ENCODE results near the gene ADAMTS4.

ADAMTS4 gene

GRCh38 chr1:161218301-161219077 lies 19.6 kb upstream of the ADAMTS4 start:
- no peak for DNase-seq

GRCh38 chr1:161217831-161218230 lies 19.0 kb upstream of the ADAMTS4 start:
- DNase-seq: no peak

GRCh38 chr1:161216945-161217712 lies 18.3 kb upstream of the ADAMTS4 start:
- no peak for DNase-seq

- no peak for DNase-seq
These were observed 16.2 kb upstream of the ADAMTS4 start, which contains the start of gene FCER1G for GRCh38 chr1:161215076-161215475. TSS of gene FCER1G (plus strand) at chr1:161215295. CDS start at chr1:161215322, 27 bp downstream.

DNA sequence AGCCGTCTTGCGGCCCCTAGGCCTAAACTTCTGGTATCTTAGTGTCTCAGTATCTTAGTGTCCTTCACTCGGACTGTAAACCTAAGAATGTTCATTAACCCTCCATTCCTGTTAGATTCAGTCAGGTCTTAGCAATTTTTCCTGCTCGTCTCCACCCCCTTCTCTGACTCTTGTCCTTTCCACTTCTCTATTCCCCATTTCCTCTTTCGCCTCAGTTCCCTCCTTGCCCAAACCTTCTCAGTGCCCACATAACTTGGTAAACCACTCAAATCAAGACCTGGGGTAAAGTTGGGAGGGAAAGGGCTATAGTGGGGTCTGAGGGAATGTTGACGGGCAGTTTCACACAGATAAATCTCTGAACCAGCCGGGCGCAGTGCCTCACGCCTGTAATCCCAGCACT lies 15.5 kb upstream of the ADAMTS4 start:
- DNase-seq: no peak

DNA sequence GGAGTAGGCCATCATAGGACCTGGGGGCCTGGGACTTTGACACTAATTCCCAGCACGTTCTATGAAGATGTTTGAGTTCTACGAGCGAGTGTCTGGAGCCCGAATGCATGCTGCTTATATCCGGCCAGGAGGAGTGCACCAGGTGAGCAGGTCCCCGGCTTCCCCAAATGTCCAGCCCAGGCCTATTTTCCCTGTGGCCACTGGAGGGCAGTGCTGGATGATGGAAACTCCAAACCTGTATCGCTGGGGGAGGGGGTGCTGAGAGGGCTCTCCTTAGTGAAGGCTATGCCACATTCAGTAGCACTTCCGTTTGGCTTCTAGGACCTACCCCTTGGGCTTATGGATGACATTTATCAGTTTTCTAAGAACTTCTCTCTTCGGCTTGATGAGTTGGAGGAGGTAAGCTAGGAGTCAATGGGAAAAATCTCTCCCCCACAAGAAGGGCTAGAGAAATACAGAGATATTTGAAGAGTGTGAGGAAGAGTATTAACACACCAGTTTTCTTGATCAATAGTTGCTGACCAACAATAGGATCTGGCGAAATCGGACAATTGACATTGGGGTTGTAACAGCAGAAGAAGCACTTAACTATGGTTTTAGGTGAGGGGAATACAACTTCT lies 11.0 kb upstream of the ADAMTS4 start:
- peak; percentile 72 for DNase-seq

DNA sequence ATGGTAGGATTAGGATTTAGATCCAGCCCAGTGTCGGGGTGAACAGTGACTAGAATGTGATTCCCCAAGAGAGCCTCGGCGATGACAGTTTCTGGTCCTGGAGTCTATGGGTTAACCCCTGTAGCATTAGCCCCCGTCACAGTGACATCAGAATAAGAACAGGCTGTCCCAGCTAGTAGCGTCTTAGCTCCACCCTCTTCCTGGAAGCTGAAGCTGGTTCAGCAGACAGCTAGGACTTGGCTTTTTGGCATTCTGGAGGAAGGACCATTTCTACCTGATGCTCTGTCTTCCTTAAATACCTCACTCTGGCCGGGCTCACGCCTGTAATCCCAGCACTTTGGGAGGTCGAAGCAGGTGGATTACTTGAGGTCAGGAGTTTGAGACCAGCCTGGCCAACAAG lies 8.3 kb upstream of the ADAMTS4 start:
- DNase-seq: no peak

DNA sequence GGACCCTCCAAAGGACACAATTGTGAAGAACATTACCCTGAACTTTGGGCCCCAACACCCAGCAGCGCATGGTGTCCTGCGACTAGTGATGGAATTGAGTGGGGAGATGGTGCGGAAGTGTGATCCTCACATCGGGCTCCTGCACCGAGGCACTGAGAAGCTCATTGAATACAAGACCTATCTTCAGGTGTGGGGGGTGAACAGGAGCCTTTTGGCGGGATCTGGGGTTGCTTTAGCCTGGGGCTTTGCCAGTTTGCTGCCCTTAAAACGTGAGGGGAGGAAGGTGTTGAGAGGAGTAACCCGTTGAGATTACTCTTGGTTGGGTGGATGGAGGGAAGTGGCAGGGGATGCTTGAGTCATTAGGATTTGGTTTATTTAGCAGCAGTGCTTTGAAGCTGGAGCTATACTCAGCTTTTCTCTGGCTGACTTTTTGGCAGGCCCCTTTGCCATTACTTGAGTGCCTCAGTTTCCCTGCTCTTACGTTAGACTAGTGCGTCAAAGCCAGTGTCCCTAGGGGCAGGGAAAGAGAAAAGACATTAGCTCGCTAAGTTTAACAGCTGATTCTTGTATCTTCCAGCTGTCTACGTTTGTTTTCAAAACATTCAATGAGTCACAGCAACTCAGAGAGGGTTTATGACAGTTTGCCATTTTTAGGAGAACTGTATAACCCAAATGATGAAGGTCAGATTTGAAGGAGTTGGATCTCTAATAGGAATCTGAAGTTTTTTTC lies 7.7 kb upstream of the ADAMTS4 start:
- DNase-seq: no peak

DNA sequence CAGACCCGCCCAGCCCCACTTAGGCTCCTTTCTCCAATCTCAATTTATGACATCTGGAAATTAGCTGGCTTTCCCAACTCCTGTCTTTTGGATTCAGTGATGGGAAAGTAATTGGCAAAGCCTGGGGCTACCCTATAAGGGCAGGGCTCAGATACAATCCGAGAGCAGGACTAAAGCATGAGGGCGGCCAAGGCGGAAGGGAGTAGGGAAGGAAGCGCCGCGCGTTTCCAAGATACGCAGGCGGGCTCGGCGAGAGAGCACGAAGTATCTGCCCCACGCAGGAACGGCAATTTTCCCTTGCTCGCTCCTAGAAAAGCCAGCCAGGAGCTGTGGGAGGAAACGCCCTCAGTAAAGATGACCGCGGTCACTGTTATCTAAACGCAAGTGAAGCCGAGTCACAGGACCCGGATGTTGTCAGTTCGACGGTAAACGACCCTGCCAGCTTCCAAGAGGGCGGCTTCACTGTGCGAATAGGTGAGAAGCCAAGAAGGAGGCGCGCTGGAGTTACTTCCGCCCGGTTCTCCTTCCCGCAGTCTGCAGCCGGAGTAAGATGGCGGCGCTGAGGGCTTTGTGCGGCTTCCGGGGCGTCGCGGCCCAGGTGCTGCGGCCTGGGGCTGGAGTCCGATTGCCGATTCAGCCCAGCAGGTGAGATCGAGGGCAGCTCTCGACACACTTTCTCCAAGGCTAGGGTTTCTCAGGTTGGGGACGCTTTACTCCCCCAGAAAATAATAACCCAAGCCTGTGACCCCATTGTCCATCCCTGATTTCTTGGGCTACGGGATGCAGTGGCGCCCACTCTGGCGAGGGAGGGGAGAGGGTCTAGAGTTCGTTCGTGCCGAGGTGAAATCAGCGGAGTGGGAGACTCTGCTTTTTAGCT lies 3.2 kb upstream of the ADAMTS4 start, which contains the start of gene NDUFS2:
TSS of gene NDUFS2 (plus strand) at position 532 of the 877 bp plus-strand sequence. CDS start at position 551, 19 bp downstream.
- peak; percentile 91 for DNase-seq

- DNase-seq: no peak
These were observed 2.4 kb upstream of the ADAMTS4 start for GRCh38 chr1:161200992-161201835.

DNA sequence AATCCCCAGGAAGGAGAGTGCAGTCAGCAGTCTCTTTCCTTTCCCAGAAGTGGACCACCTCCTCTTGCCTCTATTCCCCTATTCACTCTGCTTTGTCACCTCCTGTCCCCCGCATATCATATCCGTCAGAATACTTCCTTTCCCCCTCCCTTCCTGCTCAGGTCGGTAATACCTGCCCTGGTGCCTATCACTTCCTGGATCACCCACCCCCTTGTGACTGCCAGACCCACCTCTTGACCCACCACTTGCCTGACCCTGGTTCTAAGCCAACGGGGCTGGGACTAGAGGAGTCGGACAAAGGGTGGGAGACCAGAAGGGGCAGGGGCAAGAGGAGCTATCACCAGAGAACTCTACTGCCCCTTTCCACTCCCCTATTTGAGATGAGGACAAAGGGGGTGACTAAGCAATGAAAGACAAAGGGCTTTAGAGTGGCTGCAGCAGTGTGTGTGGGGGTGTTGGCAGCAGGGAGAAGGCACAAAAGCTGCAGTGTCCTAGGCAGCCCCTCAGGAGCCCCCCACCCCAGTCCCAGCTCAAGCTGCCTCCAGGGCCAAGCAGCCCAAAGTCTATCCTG lies 1.7 kb upstream of the ADAMTS4 start:
- DNase-seq: no peak

DNA sequence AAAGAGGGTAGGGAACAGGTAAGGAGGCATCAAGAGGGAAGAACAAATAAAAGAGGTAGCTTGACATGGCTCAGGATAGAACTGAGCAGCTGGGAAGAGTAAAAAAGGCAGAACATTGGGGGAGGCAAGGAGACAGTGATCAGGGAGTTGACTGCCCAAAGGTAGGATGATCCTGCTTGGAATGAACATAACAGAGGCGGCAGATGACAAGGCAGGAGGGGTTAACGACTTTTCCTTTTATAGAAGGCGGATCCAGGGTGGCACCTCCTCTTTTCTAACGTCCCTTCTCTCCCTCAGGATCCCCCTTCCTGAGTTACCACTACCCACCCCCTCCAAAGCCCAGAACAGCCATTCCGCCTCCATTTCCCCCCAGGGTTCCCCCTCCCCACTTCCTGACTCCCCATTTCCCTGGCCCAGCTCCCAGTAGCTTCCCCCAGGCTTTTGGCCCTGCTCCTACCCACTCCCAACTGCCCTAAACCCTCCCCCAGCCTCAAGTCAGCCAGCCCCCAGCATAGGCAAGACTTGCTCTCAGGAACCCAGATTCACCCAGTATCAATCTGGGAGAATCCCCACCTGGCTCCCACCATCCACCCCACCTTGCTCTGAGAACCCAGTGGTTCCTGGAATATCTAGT lies 769 bp upstream of the ADAMTS4 start:
- DNase-seq: no peak

DNA sequence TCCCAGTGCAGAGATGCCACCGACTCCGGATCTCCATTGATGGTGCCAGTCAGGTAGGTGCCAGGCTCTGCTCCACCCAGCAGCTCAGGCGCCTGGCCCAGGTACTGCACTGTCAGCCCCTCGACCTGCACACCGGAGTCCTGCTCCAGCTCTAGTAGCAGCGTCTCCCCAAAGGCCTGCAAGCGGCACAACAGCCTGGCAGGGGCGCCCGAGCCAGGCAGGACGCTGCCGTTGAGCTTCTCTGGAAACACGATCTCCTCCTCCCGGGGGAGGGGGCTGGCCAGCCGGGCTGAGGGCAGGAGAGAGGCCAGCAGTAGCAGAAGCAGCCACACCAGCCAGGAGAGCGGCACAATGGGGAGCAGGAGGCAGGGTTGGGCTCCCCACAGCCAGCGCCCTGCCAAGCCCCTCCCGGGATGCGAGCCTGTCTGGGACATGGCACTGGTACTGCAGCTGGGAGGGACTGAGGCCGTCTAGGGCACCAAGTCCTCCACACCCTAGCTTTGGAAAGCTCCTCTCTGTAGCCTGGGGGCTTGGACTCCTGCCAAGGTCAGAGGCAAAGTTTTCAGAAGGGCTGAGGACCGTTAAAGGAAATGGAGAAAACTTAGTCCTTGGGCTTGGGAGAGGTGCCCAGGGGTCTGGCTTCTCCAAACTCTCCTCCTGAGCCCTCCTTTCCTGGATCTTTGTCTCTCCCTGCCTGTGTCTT lies 509 bp downstream of the ADAMTS4 start:
- no peak for DNase-seq

- DNase-seq: no peak
These were observed 1.2 kb downstream of the ADAMTS4 start for GRCh38 chr1:161197560-161198193.

GRCh38 chr1:161196521-161197451 lies 2.1 kb downstream of the ADAMTS4 start:
- no peak for DNase-seq

GRCh38 chr1:161196111-161196510 lies 2.7 kb downstream of the ADAMTS4 start:
- no peak for DNase-seq

DNA sequence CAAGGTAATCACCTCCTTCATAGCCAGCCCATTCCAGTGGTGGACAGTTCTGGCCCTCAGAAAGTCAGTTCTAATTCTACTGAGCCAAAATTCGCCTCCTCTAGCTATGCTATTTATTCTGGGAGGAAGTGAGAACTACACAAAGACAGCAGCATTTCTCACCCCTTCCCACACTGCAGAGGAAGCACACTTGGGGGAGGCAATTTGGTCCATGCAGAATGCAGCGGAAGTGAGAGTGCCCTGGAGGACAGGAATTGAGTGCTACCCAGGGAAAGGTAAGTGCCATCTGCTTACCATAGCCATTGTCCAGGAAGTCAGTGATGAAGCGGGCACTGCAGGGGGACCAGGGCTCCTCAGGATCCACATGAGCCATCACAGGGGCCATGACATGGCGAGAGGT lies 3.7 kb downstream of the ADAMTS4 start:
- DNase-seq: no peak
